Activated CD4-positive, CD25-positive, alpha-beta regulatory T cell (primary cell): ENCODE results near the gene MPLKIP.
"Not testable (repeated sequence)": the region's sequence is repeated elsewhere in the genome, so short reads cannot be mapped to it uniquely, and the experiment has no call there.

Source experiments
- DNase-seq, 4 experiments: peaks; one replicate each; lab custom pipeline; 2025; lab: John Stamatoyannopoulos, UW

Gene MPLKIP

GRCh38 chr7:40134428-40135316 is at the start of gene MPLKIP, which contains the start of gene SUGCT:
Gene MPLKIP, minus strand, starts transcription at chr7:40134622. Its CDS starts 55 bp downstream, at chr7:40134567.
Gene SUGCT, plus strand, starts transcription at chr7:40135005.
- DNase-seq = peak; percentile 74 to 92 (median 81)

DNA sequence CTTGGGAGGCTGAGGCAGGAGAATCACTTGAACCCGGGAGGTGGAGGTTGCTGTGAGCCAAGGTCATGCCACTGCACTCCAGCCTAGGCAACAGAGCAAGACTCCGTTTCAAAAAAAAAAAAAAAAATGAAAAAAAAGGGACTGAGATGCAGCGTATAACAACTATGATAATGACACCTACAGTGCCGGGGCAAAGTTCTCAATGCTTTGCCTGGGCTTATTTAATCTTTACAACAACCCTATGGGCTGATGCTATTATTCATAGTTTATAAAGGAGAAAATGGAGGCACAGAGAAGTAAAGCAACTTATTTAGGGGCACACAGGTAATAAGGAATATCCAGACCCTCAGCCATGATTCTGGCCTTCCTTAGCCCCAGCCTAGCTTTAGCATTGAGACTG is 48.0 kb upstream of the MPLKIP start:
- no peak for DNase-seq

DNA sequence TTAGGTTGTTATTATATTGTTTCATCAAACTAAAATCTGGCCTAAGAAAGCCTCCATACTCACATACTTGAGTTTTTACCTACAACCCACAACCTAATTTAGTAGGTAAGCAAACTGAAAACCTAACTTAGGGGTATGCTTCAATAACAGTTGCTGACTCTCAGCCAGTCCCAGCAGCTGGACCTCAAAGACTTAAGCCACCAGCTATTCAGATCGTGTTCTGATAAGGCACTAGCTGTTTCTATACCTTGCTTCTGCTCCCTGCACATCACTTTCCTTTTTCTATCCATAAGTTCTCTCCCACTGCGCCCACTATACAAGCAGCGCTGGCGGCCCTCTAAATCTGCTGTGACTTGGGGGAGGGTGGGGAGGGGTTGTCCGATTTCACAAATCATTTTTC is 42.6 kb upstream of the MPLKIP start:
- no peak for DNase-seq

GRCh38 chr7:40175725-40176510 is 41.5 kb upstream of the MPLKIP start:
- DNase-seq = no peak

DNA sequence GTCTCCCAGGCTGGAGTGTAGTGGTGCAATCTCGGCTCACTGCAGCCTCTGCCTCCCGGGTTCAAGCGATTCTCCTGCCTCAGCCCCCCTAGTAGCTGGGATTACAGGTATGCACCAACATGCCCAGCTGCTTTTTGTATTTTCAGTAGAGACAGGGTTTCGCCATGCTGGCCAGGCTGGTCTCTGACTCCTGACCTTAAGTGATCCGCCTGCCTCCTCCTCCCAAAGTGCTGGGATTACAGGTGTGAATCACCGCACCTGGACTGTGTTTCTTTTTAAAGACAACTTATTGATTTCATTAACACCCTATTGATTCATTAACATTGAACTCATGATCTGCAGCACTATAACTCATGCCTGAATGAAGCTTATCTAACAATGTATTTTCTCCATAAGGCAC is 40.8 kb upstream of the MPLKIP start:
- not testable (repeated sequence) for DNase-seq

DNA sequence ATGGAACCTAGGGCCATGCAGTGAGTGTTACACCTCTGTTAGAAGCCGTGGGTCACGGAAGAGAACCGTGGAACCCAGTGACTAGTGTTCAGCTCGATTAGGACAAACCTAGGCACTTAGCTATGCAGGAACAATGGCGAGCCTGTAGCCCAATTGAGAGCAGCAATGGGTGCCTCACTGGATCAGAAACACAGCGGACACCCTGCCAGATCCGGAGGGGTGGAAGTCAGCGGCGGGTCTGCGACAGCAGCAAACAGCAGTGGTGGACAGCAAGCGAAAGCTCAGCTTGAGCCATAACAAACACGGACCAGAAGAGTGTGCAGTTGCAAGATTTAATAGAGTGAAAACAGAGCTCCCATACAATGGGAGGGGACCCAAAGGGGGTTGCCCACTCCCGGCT is 38.7 kb upstream of the MPLKIP start:
- DNase-seq = not testable (repeated sequence)

- DNase-seq = not testable (repeated sequence)
Observed at GRCh38 chr7:40168266-40168665, 33.8 kb upstream of the MPLKIP start.

DNA sequence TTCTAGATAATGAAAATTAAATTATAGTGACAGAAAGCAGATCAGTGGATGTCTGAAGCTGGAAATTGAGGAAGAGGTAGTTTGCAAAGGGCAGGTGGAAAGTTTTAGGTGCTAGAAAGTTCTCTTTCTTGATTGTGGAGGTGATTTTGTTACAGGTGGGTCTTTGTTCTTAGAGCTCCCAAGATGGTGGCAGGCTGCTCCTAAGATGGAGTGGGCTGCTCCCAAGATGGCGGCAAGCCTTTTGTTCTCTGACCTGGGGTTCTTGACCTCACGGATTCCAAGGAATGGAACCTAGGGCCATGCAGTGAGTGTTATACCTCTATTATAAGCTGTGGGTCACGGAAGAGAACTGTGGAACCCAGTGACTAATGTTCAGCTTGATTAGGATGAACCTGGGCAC is 32.9 kb upstream of the MPLKIP start:
- no peak for DNase-seq

DNA sequence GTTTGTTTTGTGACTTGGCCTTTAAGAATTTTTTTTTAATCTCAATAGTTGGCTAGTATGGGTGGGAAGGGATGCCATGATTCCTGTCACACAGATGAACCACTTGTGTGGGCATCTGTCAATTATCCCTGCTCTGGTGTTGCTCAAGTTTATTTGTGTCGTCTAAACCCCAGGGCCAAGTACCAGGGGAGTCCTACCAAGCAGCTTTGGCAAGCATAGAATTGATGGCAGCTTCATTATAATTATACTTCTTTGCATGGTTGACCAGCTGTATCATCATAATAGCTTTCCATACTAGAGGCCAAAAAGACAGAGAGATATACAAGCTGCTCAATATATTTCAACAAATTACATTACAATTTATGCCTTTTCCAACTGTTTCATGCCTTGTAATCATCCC is 30.8 kb upstream of the MPLKIP start:
- no peak for DNase-seq

- DNase-seq = no peak
Observed at GRCh38 chr7:40162516-40162915, 28.1 kb upstream of the MPLKIP start.

GRCh38 chr7:40156988-40157387 is 22.6 kb upstream of the MPLKIP start:
- no peak for DNase-seq

GRCh38 chr7:40151504-40151903 is 17.1 kb upstream of the MPLKIP start:
- DNase-seq = no peak

DNA sequence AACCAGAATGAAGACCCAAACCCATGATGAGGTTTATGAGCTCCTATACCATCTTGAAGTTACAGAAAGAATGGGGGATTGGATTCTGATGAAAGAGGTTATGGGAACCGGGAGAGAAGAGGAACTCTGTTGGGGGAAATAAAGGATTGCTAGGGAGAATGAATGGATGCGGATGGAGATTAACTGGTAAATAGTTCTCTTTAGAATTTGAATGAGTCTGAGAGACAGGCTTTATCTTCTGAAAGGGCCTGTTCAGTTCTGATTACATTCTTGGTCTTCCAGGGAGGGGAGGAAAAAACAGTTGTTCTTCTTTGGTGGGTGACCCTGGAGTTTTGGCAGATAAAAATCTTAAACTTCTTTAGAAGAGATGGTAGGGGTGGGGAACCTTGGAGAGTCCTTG is 14.2 kb upstream of the MPLKIP start:
- DNase-seq = no peak

DNA sequence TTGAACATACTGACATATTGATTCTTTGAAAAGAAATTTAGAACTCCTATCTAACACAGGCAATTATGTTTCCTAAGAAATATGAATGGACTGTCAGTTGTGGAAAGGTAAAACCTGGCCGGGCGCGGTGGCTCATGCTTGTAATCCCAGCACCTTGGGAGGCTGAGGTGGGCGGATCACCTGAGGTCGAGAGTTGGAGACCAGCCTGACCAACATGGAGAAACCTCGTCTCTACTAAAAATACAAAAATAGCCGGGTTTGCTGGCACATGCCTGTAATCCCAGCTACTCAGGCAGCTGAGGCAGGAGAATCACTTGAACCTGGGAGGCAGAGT is 13.8 kb upstream of the MPLKIP start:
- not testable (repeated sequence) for DNase-seq

GRCh38 chr7:40147371-40148246 is 13.2 kb upstream of the MPLKIP start:
- DNase-seq = no peak

DNA sequence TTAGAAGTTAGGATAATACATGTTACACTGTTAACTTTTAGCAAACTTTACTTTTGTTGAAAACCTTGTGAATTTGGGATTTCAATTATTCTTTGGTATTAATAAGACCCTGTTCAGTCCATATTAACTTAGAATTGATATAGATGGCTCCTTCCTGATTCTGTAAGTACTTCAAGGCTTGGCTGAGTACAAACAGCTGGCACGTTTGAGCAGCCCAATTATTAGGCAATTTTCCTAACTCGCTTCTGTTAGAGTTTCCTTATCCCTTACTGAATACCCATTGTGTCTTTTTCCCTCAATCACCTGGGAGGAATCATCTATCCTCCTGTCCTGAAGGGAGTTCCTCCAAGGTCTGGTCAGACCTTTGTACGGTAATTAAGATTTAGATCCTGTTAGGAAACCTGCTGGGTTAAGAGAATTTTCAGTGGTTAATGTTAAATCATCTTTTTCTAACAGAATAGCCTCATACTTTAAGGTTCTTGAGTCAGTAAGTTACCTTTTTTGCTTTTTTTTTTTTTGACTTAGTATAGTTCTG is 11.2 kb upstream of the MPLKIP start:
- DNase-seq = not testable (repeated sequence)

DNA sequence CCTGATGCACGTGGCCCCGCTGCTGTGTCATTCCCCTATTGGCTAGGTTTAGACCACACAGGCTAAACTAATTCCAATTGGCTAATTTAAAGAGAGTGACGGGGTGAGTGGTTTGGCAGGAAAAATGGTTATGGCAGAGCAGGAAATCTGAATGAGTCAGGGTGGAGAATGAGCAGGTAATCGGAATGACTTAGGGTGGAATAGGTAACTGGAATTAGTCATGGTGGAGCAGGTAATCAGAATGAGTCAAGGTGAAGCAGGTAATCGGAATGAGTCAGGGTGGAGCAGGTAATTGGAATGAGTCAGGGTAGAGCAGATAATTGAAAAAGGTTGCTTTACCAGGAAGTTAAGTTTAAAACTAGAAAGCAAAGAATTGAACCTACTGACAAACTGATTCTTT is 7.5 kb upstream of the MPLKIP start:
- DNase-seq = not testable (repeated sequence)

DNA sequence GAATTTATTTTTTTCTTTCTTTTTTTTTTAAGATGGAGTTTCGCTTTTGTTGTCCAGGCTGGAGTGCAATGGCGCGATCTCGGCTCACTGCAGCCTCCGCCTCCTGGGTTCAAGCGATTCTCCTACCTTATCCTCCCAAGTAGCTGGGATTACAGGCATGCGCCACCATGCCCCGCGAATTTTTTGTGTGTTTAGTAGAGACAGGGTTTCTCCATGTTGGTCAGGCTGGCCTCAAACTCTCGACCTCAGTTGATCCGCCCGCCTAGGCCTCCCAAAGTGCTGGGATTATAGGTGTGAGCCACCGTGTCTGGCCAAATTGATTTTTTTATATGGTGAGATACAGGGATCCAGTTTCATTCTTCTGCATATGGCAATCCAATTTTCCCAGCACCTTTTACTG is 5.5 kb upstream of the MPLKIP start:
- DNase-seq = not testable (repeated sequence)

- DNase-seq = no peak
Observed at GRCh38 chr7:40138973-40139372, 4.6 kb upstream of the MPLKIP start.

GRCh38 chr7:40137563-40137962 is 3.1 kb upstream of the MPLKIP start:
- DNase-seq = no peak

GRCh38 chr7:40135317-40135610 is 842 bp upstream of the MPLKIP start:
- DNase-seq = peak in 1 of 4 experiments; percentile 13
